Kidney epithelial cell (primary cell): Measurements from ENCODE around the gene DCC. TPM values are rescaled to one million over a fixed set of nuclear protein-coding genes. Genes with fewer than 3 reads are reported as not detected.
A peak's percentile ranks its signal among the peaks of the same experiment; 100 is the strongest.

Source experiments
- DNase-seq: peaks from one replicate; pipeline ENCODE4 v3.0.0-alpha.2; 2010; ENCODE audit warnings: low read depth
- H3K27me3 ChIP-seq: 2 replicates; pipeline ENCODE4 v1.6.0; 2011; ENCODE audit warnings: low read length; ENCODE audit not compliant: control insufficient read depth, insufficient read depth
- H3K36me3 ChIP-seq: 2 replicates; pipeline ENCODE4 v1.5.1; 2011; ENCODE audit warnings: low read length; ENCODE audit not compliant: control insufficient read depth, insufficient read depth
- H3K4me3 ChIP-seq: 2 replicates; pipeline ENCODE4 v1.5.1; 2011; ENCODE audit warnings: low read depth, mild to moderate bottlenecking, control low read depth, low read length
- total RNA-seq: library from RNA; depleted of rRNA; stranded (reverse); fragments of >200 nt; gene quantifications from 2 replicates; pipeline ENCODE4 v1.2.3, GENCODE V29; 2015
- TF ChIP-seq, protein P1 (sequence below): IDR thresholded peaks from 2 replicates; pipeline ENCODE4 v1.5.1; 2011; ENCODE audit warnings: mild to moderate bottlenecking, moderate library complexity, low read length, control low read depth, inconsistent platforms; ENCODE audit not compliant: insufficient read depth, poor library complexity, severe bottlenecking

Gene DCC
- total RNA-seq, 1 donor from 2014 or later: 0.04 TPM

DNA sequence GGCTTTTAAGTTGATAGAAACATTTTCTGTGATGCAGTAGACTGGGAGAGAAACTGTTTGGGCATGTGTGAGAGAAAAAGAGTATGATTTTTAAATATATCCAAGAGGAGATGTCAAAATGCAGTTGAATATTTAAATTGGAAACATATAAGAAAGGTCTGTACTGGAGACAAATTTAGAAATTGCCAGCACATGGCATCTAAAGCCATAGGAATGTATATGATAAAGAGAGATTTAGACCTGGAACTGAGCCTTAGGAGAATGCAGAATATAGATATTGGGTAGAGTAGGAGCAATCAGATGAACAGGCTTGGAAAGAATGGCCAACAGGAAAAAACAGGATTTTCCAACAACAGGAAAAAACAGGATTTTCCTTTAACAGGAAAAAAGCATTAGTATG is 1203.7 kb downstream of the DCC start:
- TF ChIP-seq, protein P1, sequence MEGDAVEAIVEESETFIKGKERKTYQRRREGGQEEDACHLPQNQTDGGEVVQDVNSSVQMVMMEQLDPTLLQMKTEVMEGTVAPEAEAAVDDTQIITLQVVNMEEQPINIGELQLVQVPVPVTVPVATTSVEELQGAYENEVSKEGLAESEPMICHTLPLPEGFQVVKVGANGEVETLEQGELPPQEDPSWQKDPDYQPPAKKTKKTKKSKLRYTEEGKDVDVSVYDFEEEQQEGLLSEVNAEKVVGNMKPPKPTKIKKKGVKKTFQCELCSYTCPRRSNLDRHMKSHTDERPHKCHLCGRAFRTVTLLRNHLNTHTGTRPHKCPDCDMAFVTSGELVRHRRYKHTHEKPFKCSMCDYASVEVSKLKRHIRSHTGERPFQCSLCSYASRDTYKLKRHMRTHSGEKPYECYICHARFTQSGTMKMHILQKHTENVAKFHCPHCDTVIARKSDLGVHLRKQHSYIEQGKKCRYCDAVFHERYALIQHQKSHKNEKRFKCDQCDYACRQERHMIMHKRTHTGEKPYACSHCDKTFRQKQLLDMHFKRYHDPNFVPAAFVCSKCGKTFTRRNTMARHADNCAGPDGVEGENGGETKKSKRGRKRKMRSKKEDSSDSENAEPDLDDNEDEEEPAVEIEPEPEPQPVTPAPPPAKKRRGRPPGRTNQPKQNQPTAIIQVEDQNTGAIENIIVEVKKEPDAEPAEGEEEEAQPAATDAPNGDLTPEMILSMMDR: no peak
- Histone ChIP-seq H3K36me3 (no peaks in the 10 kb centered on the region), H3K27me3 (no peaks in the 10 kb centered on the region), H3K4me3 (no peak overlapping the region)
- no peak for DNase-seq

DNA sequence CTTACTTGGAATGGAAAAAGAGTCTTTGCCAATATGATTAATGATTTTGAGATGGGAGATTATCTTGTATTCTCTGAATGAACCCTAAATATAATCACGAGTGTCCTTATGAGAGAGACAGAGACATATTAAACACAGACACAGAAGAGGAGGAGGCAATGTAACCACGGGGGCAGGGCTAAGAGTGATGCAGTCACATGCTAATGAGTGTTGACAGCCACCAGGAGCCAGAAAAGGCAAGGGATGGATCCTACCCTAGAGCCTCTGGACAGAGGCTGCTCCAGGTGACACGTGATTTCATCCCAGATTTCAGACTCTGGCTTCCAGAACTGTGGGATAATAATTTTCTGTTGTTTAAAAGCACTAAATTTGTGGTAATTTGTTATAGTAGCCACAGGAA is 1204.9 kb downstream of the DCC start:
- no peak overlapping the region for H3K4me3 ChIP-seq

DNA sequence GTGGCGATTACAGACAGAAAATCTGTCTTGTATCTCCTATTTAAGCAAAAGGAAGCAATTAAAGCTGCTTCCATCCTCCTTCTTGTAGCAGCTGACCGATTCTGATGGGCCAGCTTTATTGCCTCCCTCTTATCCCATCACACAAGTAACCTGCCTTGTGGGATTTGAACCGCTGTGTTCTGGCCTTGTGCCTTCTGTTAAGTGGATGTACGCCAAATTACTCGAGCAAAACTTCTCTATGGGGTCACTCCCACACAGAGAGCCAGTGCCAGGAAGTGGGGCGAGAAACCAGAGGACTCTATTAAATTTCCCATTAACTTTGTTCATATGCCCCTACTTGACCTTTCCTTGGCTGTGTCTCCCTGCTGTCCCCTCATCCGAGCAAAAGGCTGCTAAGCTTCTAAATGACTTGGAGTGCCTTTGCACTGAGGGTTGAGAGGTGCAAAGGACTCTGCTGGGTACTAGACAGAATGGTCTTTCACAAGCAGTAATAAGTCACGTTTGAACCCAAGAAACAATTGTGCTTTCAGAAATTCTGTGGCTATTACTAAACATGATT is 1212.0 kb downstream of the DCC start:
- no peaks in the 10 kb centered on the region for H3K27me3 ChIP-seq
- TF ChIP-seq, protein P1: no peak
- H3K4me3 ChIP-seq: no peak overlapping the region
- no peaks in the 10 kb centered on the region for H3K36me3 ChIP-seq
- peak; percentile 7 for DNase-seq

More for the DNA sequence above, 1204.9 kb downstream of the DCC start:
- Histone ChIP-seq H3K36me3 (no peaks in the 10 kb centered on the region), H3K27me3 (no peaks in the 10 kb centered on the region)
- no peak for DNase-seq
- TF ChIP-seq, protein P1: no peak

DNA sequence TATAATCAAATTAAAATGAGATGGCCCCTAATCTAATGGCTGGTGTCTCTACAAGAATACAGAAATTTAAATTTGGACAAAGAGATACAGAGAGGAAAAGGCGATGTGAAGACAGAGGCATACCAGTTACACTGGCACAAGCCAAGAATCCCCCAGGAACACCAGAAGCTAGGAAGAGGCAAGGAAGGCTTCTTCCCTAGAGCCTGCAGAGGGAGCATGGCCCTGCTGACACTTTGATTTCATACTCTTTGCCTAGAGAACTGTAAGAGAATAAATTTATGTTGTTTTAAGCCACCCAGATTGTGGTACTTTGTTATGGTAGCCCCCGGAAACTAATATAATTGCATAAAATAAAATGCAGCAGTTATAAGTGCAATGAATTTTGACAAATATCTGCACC is 1213.0 kb downstream of the DCC start:
- Histone ChIP-seq H3K4me3 (no peak overlapping the region), H3K36me3 (no peaks in the 10 kb centered on the region), H3K27me3 (no peaks in the 10 kb centered on the region)
- DNase-seq: no peak
- TF ChIP-seq, protein P1: no peak

DNA sequence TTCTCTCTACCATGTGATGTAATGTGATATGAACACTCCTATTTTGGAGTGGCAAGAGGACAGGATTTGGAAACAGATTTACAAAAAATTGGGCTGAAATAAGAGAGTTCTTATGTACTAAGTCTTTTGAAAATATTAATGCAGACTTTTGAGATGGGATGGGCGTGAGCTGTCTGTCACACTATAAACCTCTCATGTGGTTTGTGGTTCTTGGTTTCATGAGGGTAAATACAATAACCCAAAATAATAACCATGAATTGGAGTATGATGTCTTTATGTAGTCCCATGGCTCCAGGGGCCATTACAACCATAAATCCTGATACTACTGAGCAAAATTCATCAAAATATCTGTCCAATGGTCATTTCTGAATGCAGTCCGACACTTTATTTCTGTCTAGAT is 1216.5 kb downstream of the DCC start:
- no peak for DNase-seq
- TF ChIP-seq, protein P1: no peak
- no peak overlapping the region for H3K4me3 ChIP-seq

DNA sequence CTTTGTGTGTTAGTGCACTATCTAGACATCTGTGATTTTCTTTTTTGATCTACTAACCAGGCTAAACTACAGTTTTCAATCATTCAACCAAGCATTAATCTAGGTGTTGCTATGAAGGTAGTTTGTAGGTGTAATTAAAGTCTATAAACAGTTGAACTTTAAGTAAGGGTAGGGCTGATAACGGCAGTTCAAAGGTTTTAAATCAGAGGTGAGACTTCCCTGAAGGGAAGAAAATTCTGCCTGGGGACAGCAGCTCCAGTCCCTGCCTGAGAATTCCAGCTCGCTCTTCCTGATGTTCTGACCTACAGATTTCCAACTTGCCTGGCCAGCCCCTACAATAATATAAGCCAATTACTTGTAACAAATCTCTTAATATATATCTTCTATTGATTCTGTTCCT is 1220.5 kb downstream of the DCC start:
- no peak for DNase-seq
- Histone ChIP-seq H3K27me3 (no peaks in the 10 kb centered on the region), H3K4me3 (no peak overlapping the region), H3K36me3 (no peaks in the 10 kb centered on the region)
- TF ChIP-seq, protein P1: no peak

More for the DNA sequence above, 1216.5 kb downstream of the DCC start:
- no peaks in the 10 kb centered on the region for H3K36me3 ChIP-seq
- no peaks in the 10 kb centered on the region for H3K27me3 ChIP-seq
